GM12891 (cell line): Measurements from ENCODE around the gene RASA3.

Source experiments
- PAX5 ChIP-seq: IDR thresholded peaks from 2 replicates; pipeline ENCODE4 v1.6.1; 2011; ENCODE audit warnings: low read length, moderate library complexity, mild to moderate bottlenecking; ENCODE audit not compliant: insufficient read depth, severe bottlenecking
- POLR2A ChIP-seq: IDR thresholded peaks from 2 replicates; pipeline ENCODE4 v1.6.1; 2011; ENCODE audit warnings: low read depth, low read length, control low read depth
- POLR2AphosphoS5 ChIP-seq: IDR thresholded peaks from 2 replicates; pipeline ENCODE4 v1.6.1; 2011; ENCODE audit warnings: low read depth, low read length, control low read depth
- POU2F2 ChIP-seq: IDR thresholded peaks from 2 replicates; pipeline ENCODE4 v1.6.1; 2011; ENCODE audit warnings: low read depth, mild to moderate bottlenecking, control low read depth, low read length, moderate library complexity
- SPI1 ChIP-seq: IDR thresholded peaks from 2 replicates; pipeline ENCODE4 v1.6.1; 2011; ENCODE audit warnings: low read depth, low read length, control low read depth
- TAF1 ChIP-seq: IDR thresholded peaks from 2 replicates; pipeline ENCODE4 v1.6.1; 2011; ENCODE audit warnings: low read depth, low read length, control low read depth

DNA sequence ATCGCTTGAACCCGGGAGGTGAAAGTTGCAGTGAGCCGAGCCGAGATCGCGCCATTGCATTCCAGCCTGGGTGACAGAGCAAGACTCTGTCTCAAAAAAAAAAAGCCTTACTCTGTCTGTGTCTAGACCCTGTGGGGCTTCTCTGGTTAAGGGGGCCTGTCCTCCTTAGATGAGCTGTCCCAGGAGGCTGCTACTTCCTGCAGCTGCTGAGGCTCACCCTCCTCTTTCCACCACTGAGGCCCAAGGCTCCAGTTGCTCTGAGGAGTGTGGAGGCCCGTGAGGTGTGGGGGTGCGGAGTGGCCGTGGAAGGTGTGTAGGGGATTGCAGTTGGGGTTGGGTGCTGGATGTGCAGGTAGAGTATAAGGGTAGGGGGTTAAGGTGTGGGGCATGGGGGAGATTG, 22.1 kb upstream of the RASA3 start:
- TF ChIP-seq POLR2A (no peak), POLR2AphosphoS5 (no peak), SPI1 (no peak), TAF1 (no peak), POU2F2 (no peak), PAX5 (no peak)
